Transverse colon (tissue), 4 donors: ENCODE data around the gene SLC24A3.

Experiments
- EP300 ChIP-seq: sonication (generic); formaldehyde crosslinking; IDR thresholded peaks from one replicate; pipeline ENCODE4 v1.6.1; 2017; ENCODE audit warnings: antibody characterized with exemption, low read depth
- POLR2A ChIP-seq: fragments of 450-650 bp; IDR thresholded peaks from one replicate; pipeline ENCODE4 v1.6.1; 2016; ENCODE audit warnings: antibody characterized with exemption, mild to moderate bottlenecking, moderate library complexity
- POLR2AphosphoS5 ChIP-seq, 3 donors: sonication (generic); formaldehyde crosslinking; IDR thresholded peaks; one replicate each; pipeline ENCODE4 v1.6.1; 2016; ENCODE audit warnings: antibody characterized with exemption in 3 of 3
- TF ChIP-seq, protein P1 (sequence below), 5 experiments: fragments of 200-600 bp in 3 of 5; fragments of 450-650 bp in 2 of 5; sonication (generic) in 3 of 5; IDR thresholded peaks; 1 replicate in 2 of 5; 2 replicates in 3 of 5; pipeline ENCODE4 v1.5.1; 2016 to 2017; ENCODE audit warnings: antibody characterized with exemption in 5 of 5, inconsistent platforms in 3 of 5, mild to moderate bottlenecking in 2 of 5, moderate library complexity in 1 of 5

DNA sequence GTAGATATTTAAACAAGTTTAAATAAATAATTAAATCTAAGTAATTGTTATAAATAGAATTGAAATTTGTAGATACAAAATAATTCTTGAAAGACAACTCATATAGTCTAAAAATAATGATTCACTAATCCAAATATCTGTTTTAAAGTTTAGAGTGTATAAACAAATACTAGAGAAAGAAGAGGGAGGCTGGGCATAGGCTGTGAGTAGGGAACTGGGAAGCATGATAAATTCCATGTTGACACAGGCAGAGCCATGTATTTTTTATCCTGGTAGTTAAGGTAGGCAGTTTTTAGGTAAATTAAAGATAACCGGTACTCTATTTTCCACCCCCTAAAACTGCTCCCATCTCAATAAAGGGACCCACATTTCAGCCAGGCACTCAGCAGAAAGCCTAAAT lies 534.0 kb downstream of the SLC24A3 start:
- TF ChIP-seq, protein P1, sequence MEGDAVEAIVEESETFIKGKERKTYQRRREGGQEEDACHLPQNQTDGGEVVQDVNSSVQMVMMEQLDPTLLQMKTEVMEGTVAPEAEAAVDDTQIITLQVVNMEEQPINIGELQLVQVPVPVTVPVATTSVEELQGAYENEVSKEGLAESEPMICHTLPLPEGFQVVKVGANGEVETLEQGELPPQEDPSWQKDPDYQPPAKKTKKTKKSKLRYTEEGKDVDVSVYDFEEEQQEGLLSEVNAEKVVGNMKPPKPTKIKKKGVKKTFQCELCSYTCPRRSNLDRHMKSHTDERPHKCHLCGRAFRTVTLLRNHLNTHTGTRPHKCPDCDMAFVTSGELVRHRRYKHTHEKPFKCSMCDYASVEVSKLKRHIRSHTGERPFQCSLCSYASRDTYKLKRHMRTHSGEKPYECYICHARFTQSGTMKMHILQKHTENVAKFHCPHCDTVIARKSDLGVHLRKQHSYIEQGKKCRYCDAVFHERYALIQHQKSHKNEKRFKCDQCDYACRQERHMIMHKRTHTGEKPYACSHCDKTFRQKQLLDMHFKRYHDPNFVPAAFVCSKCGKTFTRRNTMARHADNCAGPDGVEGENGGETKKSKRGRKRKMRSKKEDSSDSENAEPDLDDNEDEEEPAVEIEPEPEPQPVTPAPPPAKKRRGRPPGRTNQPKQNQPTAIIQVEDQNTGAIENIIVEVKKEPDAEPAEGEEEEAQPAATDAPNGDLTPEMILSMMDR (IDR thresholded peaks at IDR 0.05): no peak
- TF ChIP-seq POLR2AphosphoS5 (IDR thresholded peaks at IDR 0.05): no peak
- TF ChIP-seq EP300: no peak
- TF ChIP-seq POLR2A: no peak
